ENCODE data around the gene DNAJC8.

The DNAJC8 gene

GRCh38 chr1:28249866-28250295 is 17.1 kb upstream of the DNAJC8 start:
- no peak overlapping the region for H3K4me3 ChIP-seq (ENCODE audit: low read depth, low read length)
- no peak for TF ChIP-seq CTCF (IDR thresholded peaks at IDR 0.05; ENCODE audit: borderline replicate concordance, insufficient read depth, low read depth, low read length)

GRCh38 chr1:28249013-28249865 is 16.4 kb upstream of the DNAJC8 start:
- no peak for TF ChIP-seq CTCF (IDR thresholded peaks at IDR 0.05; ENCODE audit: borderline replicate concordance, insufficient read depth, low read depth, low read length)
- H3K4me3 ChIP-seq (ENCODE audit: low read depth, low read length) = no peak overlapping the region

GRCh38 chr1:28248273-28249012 is 15.6 kb upstream of the DNAJC8 start:
- no peak overlapping the region for H3K4me3 ChIP-seq (ENCODE audit: low read depth, low read length)
- peak; percentile 86 for TF ChIP-seq CTCF (IDR thresholded peaks at IDR 0.05; ENCODE audit: borderline replicate concordance, insufficient read depth, low read depth, low read length)

GRCh38 chr1:28247612-28248272 is 14.9 kb upstream of the DNAJC8 start:
- no peak for TF ChIP-seq CTCF (IDR thresholded peaks at IDR 0.05; ENCODE audit: borderline replicate concordance, insufficient read depth, low read depth, low read length)
- no peak overlapping the region for H3K4me3 ChIP-seq (ENCODE audit: low read depth, low read length)

- H3K4me3 ChIP-seq (ENCODE audit: low read depth, low read length) = peak overlapping the region; percentile 50
- TF ChIP-seq CTCF (IDR thresholded peaks at IDR 0.05; ENCODE audit: borderline replicate concordance, insufficient read depth, low read depth, low read length) = no peak
Measured at GRCh38 chr1:28246427-28246832, 13.6 kb upstream of the DNAJC8 start.

GRCh38 chr1:28244549-28245251 is 11.9 kb upstream of the DNAJC8 start:
- H3K4me3 ChIP-seq (ENCODE audit: low read depth, low read length) = no peak overlapping the region
- TF ChIP-seq CTCF (IDR thresholded peaks at IDR 0.05; ENCODE audit: borderline replicate concordance, insufficient read depth, low read depth, low read length) = no peak

Data from GM12875 (cell line).